IMR-90 (cell line): ENCODE measurements around the gene IL2. TPM values are rescaled to one million over a fixed set of nuclear protein-coding genes. Genes with fewer than 3 reads are reported as not detected.

Experiments used
- ATAC-seq: fragments of 200-7000 bp; cut with Tn5 transposase; 2 replicates; pipeline ENCODE4 v1.9.1; 2020; ENCODE audit warnings: low read depth, mild to moderate bottlenecking, moderate library complexity
- BruUV-seq: library from RNA; stranded (reverse); fragments of 400-500 nt; replicated peaks from 2 replicates; lab custom pipeline; 2021; lab: Mats Ljungman, UMichigan
- CTCF ChIA-PET: fragments of 300-600 bp; formaldehyde crosslinking; extraction: SDS; loops from one replicate; lab custom pipeline; 2021; ENCODE audit warnings: antibody characterized with exemption; lab: Yijun Ruan, JAX
- POLR2A ChIA-PET: fragments of 300-600 bp; sonication (Branson Sonifier 250); formaldehyde crosslinking; loops from one replicate; lab custom pipeline; 2022; ENCODE audit warnings: antibody characterized with exemption; ENCODE audit not compliant: unreplicated experiment; lab: Charles Lee
- DNase-seq: peaks from one replicate; pipeline ENCODE4 v3.0.0; 2013
- H2AFZ ChIP-seq: replicated peaks from 2 replicates; pipeline ENCODE3; 2013; ENCODE audit warnings: low read length, mild to moderate bottlenecking; ENCODE audit not compliant: poor library complexity
- H2AK5ac ChIP-seq: 2 replicates; pipeline ENCODE4 v1.6.1; 2013; ENCODE audit warnings: low read depth, low read length, inconsistent platforms
- H2AK9ac ChIP-seq: replicated peaks from 2 replicates; pipeline ENCODE3; 2013; ENCODE audit warnings: mild to moderate bottlenecking, low read depth, low read length, moderate library complexity; ENCODE audit not compliant: poor library complexity
- H2BK120ac ChIP-seq: 2 replicates; pipeline ENCODE4 v1.6.1; 2013; ENCODE audit warnings: low read depth, low read length, inconsistent platforms
- H2BK15ac ChIP-seq: 3 replicates; pipeline ENCODE4 v1.6.1; 2013; ENCODE audit warnings: low read depth, low read length, inconsistent platforms
- H2BK20ac ChIP-seq: 2 replicates; pipeline ENCODE4 v1.6.1; 2013; ENCODE audit warnings: low read depth, mild to moderate bottlenecking, inconsistent platforms, low read length, moderate library complexity
- H2BK5ac ChIP-seq: 2 replicates; pipeline ENCODE4 v1.6.1; 2013; ENCODE audit warnings: mild to moderate bottlenecking, low read depth, low read length, inconsistent platforms; ENCODE audit not compliant: poor library complexity, severe bottlenecking
- H3K14ac ChIP-seq: replicated peaks from 2 replicates; pipeline ENCODE4 v1.6.1; 2013; ENCODE audit warnings: low read depth, low read length, inconsistent platforms
- H3K18ac ChIP-seq: 2 replicates; pipeline ENCODE4 v1.6.1; 2013; ENCODE audit warnings: low read depth, low read length, control low read depth
- H3K23ac ChIP-seq: 2 replicates; pipeline ENCODE4 v1.6.1; 2013; ENCODE audit warnings: low read depth, low read length, inconsistent platforms
- H3K27ac ChIP-seq: 2 replicates; pipeline ENCODE4 v1.5.1; 2013; ENCODE audit warnings: mild to moderate bottlenecking, control low read depth, low read length; ENCODE audit not compliant: insufficient read depth
- H3K27me3 ChIP-seq: 2 replicates; pipeline ENCODE4 v1.6.1; 2013; ENCODE audit warnings: low read length; ENCODE audit not compliant: control insufficient read depth, insufficient read depth
- H3K36me3 ChIP-seq: 2 replicates; pipeline ENCODE4 v1.6.1; 2013; ENCODE audit warnings: low read length, mixed read lengths; ENCODE audit not compliant: control insufficient read depth, insufficient read depth
- H3K4ac ChIP-seq: 2 replicates; pipeline ENCODE4 v1.6.1; 2013; ENCODE audit warnings: low read depth, low read length, inconsistent platforms
- H3K4me1 ChIP-seq: 2 replicates; pipeline ENCODE4 v1.6.1; 2013; ENCODE audit warnings: low read length, mixed read lengths; ENCODE audit not compliant: control insufficient read depth, insufficient read depth
- H3K4me2 ChIP-seq: 2 replicates; pipeline ENCODE4 v1.6.1; 2013; ENCODE audit warnings: low read depth, mild to moderate bottlenecking, control low read depth, low read length, moderate library complexity
- H3K4me3 ChIP-seq: 2 replicates; pipeline ENCODE4 v1.5.1; 2013; ENCODE audit warnings: low read depth, mild to moderate bottlenecking, control low read depth, low read length, moderate library complexity; ENCODE audit not compliant: insufficient read depth
- H3K56ac ChIP-seq: 2 replicates; pipeline ENCODE4 v1.6.1; 2013; ENCODE audit warnings: low read length, inconsistent platforms; ENCODE audit not compliant: insufficient read depth; ENCODE audit errors: extremely low read depth
- H3K79me1 ChIP-seq, 2 experiments: 2 replicates each; pipeline ENCODE4 v1.6.1; 2013; ENCODE audit warnings: low read length in 2 of 2, inconsistent platforms in 1 of 2, low read depth in 1 of 2
- H3K9ac ChIP-seq: 2 replicates; pipeline ENCODE4 v1.6.1; 2013; ENCODE audit warnings: low read depth, low read length, control low read depth
- H3K9me1 ChIP-seq: 2 replicates; pipeline ENCODE4 v1.6.1; 2013; ENCODE audit warnings: low read length, inconsistent platforms; ENCODE audit not compliant: insufficient read depth
- H3K9me3 ChIP-seq: 2 replicates; pipeline ENCODE4 v1.6.1; 2013; ENCODE audit warnings: low read length; ENCODE audit not compliant: control insufficient read depth, insufficient read depth
- H4K20me1 ChIP-seq: 2 replicates; pipeline ENCODE4 v1.6.1; 2013; ENCODE audit warnings: low read length, inconsistent platforms; ENCODE audit not compliant: insufficient read depth
- H4K5ac ChIP-seq: 2 replicates; pipeline ENCODE4 v1.6.1; 2013; ENCODE audit warnings: mild to moderate bottlenecking, low read depth, low read length, control low read depth
- H4K8ac ChIP-seq, 2 experiments: 2 replicates each; pipeline ENCODE4 v1.6.1; 2013; ENCODE audit warnings: low read depth in 2 of 2, low read length in 2 of 2, control low read depth in 1 of 2, inconsistent platforms in 1 of 2
- H4K91ac ChIP-seq: 2 replicates; pipeline ENCODE4 v1.6.1; 2013; ENCODE audit warnings: low read depth, low read length, inconsistent platforms; ENCODE audit not compliant: insufficient read depth
- BHLHE40 ChIP-seq: fragments of 150-350 bp; IDR thresholded peaks from 2 replicates; pipeline ENCODE4 v1.6.1; 2016; ENCODE audit warnings: mild to moderate bottlenecking, low read depth, low read length
- FOS ChIP-seq: fragments of 150-350 bp; IDR thresholded peaks from 2 replicates; pipeline ENCODE4 v1.6.1; 2016; ENCODE audit warnings: low read depth, low read length
- MAFK ChIP-seq: IDR thresholded peaks from 2 replicates; pipeline ENCODE4 v1.6.1; 2012; ENCODE audit warnings: low read depth, low read length, improper control_type of control experiment
- MXI1 ChIP-seq: IDR thresholded peaks from 2 replicates; pipeline ENCODE4 v1.6.1; 2012; ENCODE audit warnings: low read depth, mild to moderate bottlenecking, low read length, moderate library complexity, borderline replicate concordance
- NFE2L2 ChIP-seq: fragments of 150-350 bp; IDR thresholded peaks from 2 replicates; pipeline ENCODE4 v1.6.1; 2016; ENCODE audit warnings: low read depth, mild to moderate bottlenecking, low read length
- USF2 ChIP-seq: fragments of 150-350 bp; IDR thresholded peaks from 2 replicates; pipeline ENCODE4 v1.6.1; 2017; ENCODE audit warnings: mild to moderate bottlenecking, antibody characterized with exemption, low read length, low read depth
- WGBS, 2 experiments: methylation state at CpG; one replicate each; pipeline versions ENCODE4 v1.1.5 to v1.1.7; 2013; ENCODE audit warnings: missing lambda C conversion rate in 2 of 2; ENCODE audit not compliant: insufficient read length in 1 of 2; ENCODE audit errors: extremely low coverage in 2 of 2; 5-methylcytosine and 5-hydroxymethylcytosine counted together
- dilution Hi-C: fragments of 300-500 bp; cut with HindIII; formaldehyde crosslinking; loops from one replicate; pipeline ENCODE4 v1.14.3; 2018; ENCODE audit warnings: low sequenced_read_pairs; ENCODE audit not compliant: unreplicated experiment
- in situ Hi-C: fragments of 300-500 bp; cut with MboI; formaldehyde crosslinking; loops from 3 replicates; pipeline ENCODE4 v1.14.3; 2019; ENCODE audit warnings: low sequenced_read_pairs, inconsistent platforms, mixed read lengths
- intact Hi-C: fragments of 100-400 bp; cut with micrococcal nuclease; formaldehyde crosslinking; loops from 2 replicates; pipeline ENCODE4 v1.10.0; 2022
- polyA plus RNA-seq, 3 experiments: library from polyadenylated mRNA; depleted of rRNA; stranded (reverse); fragments of >200 nt; gene quantifications; 2 replicates each; pipeline ENCODE4 v1.2.3, GENCODE V29; 2012; ENCODE audit warnings: low replicate concordance in 1 of 3
- total RNA-seq: library from RNA; depleted of rRNA; stranded (reverse); fragments of >200 nt; gene quantifications from 2 replicates; pipeline ENCODE4 v1.2.3, GENCODE V29; 2012
- TF ChIP-seq, protein P1 (sequence below): fragments of 150-350 bp; IDR thresholded peaks from 2 replicates; pipeline ENCODE4 v1.6.1; 2016; ENCODE audit warnings: low read depth, mild to moderate bottlenecking, low read length, moderate library complexity, borderline replicate concordance

IL2 gene
- total and polyA plus RNA-seq, 2 of the 4 experiments (the other 2 are of a cell fraction), result not detected

DNA sequence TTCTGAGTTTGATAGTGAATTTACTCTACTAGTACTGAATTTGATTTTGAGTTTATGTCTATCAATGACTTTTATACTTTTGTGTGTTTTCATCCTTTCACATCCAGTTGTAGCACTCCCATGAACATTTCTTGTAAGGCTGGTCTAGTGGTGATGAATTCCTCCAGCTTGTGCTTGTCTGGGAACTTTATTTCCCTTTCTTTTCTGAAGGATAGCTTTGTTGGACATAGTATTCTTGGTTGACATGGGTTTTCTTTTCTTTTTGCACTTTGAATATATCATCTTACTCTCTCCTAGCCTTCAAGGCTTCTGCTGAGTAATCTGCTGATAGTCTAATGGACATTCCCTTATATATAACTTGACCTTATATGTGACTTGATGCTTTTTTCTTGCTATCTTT lies 32.5 kb upstream of the IL2 start (continued):
- TF ChIP-seq, protein P1, sequence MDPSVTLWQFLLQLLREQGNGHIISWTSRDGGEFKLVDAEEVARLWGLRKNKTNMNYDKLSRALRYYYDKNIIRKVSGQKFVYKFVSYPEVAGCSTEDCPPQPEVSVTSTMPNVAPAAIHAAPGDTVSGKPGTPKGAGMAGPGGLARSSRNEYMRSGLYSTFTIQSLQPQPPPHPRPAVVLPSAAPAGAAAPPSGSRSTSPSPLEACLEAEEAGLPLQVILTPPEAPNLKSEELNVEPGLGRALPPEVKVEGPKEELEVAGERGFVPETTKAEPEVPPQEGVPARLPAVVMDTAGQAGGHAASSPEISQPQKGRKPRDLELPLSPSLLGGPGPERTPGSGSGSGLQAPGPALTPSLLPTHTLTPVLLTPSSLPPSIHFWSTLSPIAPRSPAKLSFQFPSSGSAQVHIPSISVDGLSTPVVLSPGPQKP, result no peak
- TF ChIP-seq MXI1 (no peak), MAFK (no peak), FOS (no peak), BHLHE40 (no peak)

DNA sequence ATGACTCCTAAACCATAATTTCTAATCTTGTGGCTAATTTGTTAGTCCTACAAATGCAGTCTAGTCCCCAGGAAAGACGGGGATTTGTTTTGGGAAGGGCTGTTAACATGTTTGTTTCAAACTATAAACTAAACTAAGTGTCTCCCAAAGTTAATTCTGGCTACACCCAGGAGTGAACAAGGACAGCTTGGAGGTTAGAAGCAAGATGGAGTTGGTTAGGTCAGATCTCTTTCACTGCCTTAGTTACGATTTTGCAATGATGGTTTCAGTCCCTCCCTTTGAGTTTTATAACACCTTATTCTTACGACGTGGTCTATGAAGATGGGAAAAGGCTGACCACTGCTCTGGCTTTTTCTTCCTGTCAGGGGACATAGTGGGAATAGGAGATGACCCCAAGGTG lies 27.0 kb upstream of the IL2 start:
- Histone ChIP-seq H2BK120ac (no peak overlapping the region), H3K27ac (no peak overlapping the region), H3K27me3 (no peaks in the 10 kb centered on the region; the same call in 1 of the 2 replicates), H4K8ac (no peak overlapping the region), H3K4me3 (no peak overlapping the region), H2AK9ac (no peak overlapping the region), H2AFZ (no peak overlapping the region), H3K18ac (no peak overlapping the region), H3K14ac (no peak overlapping the region), H3K9ac (no peak overlapping the region), H2BK15ac (no peak overlapping the region), H3K9me1 (no peaks in the 10 kb centered on the region), H3K9me3 (peaks cover 2% of the 10 kb centered on the region; the same call in 1 of the 2 replicates), H3K4me2 (no peak overlapping the region), H2BK5ac (no peak overlapping the region), H3K56ac (no peak overlapping the region), H2BK20ac (no peak overlapping the region), H4K5ac (no peak overlapping the region), H4K20me1 (no peaks in the 10 kb centered on the region), H3K79me1 (no peaks in the 10 kb centered on the region), H3K36me3 (no peaks in the 10 kb centered on the region), H3K4ac (no peak overlapping the region), H3K4me1 (no peaks in the 10 kb centered on the region; the same call in 1 of the 2 replicates), H3K23ac (no peak overlapping the region), H4K91ac (no peak overlapping the region), H2AK5ac (no peak overlapping the region)
- intact Hi-C loops (no loop called here), dilution Hi-C loops (no loop called here), in situ Hi-C loops (no loop called here)
- no peak for TF ChIP-seq USF2
- TF ChIP-seq NFE2L2, result no peak
- ChIA-PET CTCF (no interaction called here), POLR2A (no interaction called here)
- BruUV-seq, result no TSS peak
- no peak for DNase-seq
- WGBS, 2 experiments, result no CpG with 5 or more reads among the region's 4 CpGs
- no peak for ATAC-seq
